Fibroblast of skin of right biceps (primary cell): Measurements from ENCODE around the gene MARCHF11.
A peak's percentile ranks its signal among the peaks of the same experiment; 100 is the strongest.

Source experiments
- DNase-seq: peaks from one replicate; pipeline ENCODE4 v3.0.0-alpha.2; 2013

MARCHF11 gene, protein sequence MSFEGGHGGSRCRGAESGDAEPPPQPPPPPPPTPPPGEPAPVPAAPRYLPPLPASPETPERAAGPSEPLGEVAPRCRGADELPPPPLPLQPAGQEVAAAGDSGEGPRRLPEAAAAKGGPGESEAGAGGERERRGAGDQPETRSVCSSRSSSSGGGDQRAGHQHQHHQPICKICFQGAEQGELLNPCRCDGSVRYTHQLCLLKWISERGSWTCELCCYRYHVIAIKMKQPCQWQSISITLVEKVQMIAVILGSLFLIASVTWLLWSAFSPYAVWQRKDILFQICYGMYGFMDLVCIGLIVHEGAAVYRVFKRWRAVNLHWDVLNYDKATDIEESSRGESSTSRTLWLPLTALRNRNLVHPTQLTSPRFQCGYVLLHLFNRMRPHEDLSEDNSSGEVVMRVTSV

GRCh38 chr5:16179511-16179935 is at the start of gene MARCHF11:
Gene MARCHF11, minus strand, starts transcription at chr5:16179791. Its CDS starts 216 bp downstream, at chr5:16179575.
- no peak for DNase-seq

GRCh38 chr5:16225927-16226326 is 46.3 kb upstream of the MARCHF11 start:
- no peak for DNase-seq

DNA sequence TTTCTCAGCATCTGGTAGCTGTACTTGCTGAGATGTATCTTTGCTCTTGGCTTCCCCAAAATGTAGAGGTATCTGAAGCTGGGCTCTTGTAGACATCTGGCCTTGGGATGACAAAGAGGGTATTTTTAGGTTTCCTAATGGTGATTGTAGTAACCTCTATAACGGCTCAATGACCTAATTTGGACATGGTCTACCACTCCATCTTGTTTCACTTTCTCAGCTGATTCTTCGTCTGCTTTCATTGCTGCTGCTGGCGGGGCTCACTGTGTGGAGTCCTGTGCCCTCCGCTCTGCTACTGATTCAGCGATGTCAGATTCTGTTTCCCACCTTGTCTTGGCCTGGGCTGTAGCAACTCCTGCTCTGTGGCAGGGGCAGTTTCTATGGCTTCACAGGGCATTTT is 12.7 kb upstream of the MARCHF11 start:
- DNase-seq = no peak

GRCh38 chr5:16180789-16181082 is 1.1 kb upstream of the MARCHF11 start:
- no peak for DNase-seq

- DNase-seq = no peak
Observed at GRCh38 chr5:16179936-16180788, 571 bp upstream of the MARCHF11 start.

GRCh38 chr5:16178745-16179372 is 732 bp downstream of the MARCHF11 start:
- DNase-seq = peak; percentile 64

DNA sequence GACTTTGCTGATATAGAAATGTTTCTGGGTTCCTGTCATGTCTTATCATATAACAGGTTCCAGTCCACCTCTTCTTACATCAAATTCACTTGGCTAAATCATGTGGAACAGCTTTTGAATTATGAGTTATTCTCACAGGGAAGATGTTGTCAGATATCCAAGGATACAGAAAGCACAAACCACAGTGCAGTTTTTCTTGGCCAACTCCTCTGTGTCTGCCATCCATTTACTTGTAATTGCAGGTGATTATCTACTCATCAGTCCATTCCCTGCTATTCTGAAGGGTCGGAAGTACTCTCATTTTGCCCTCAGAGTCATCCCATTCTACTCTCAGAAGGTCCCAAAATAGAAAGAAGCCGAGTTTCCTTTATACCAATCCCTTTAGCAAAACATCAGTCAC is 10.0 kb downstream of the MARCHF11 start:
- DNase-seq = no peak

DNA sequence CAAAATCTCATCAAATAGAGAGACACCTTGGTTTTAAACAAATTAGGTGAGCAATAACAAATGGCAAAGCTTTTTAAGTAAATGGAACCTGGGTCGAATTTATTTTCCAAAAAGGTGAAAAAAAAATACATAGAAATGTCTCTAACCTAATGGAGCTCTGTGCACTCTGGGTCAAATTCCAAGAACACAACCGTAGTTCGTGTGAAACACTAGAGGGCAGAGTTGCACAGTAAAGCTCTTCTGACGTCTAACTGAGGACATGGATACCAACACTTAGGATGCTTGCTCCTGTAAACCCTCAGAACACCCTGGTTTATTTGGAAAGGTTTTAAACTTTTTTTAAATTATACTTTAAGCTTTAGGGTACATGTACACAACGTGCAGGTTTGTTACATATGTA is 18.9 kb downstream of the MARCHF11 start:
- DNase-seq = peak; percentile 44

DNA sequence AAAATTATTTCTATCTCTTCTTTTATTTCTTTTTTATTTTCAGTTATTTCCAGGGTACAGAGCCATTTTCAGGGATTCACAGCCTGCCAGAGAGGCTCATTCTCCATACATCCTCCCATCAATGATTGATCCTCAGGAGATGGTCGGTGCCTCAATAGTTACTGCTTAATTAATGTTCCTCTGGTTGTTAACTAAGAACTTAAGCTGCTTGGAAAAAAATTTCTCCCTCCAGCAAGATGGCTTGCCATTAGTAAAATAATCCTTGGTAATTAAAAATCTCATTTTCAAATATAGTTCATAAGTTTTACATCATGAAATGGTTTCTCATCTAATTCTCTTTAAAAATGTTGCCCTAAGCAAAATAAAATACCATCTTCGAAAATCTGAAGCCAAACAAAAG is 20.0 kb downstream of the MARCHF11 start:
- DNase-seq = no peak

DNA sequence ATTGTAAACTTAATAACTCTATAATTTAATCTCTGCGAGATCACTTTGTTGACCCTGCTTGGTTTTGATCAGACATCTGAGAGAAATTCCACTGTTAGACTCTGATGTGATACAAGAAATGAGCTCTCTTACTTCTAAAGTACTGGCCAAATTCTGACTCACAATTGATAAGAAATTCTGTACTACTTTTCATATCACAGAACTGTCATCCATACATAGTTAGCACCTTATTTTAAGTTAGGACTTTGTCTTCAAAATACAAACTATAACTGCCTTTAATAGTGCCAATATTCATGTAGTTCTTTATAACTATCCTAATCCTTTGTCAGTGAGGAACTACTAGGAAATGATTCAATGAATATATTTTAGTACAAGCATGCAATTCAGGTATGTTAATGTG is 23.4 kb downstream of the MARCHF11 start:
- no peak for DNase-seq

DNA sequence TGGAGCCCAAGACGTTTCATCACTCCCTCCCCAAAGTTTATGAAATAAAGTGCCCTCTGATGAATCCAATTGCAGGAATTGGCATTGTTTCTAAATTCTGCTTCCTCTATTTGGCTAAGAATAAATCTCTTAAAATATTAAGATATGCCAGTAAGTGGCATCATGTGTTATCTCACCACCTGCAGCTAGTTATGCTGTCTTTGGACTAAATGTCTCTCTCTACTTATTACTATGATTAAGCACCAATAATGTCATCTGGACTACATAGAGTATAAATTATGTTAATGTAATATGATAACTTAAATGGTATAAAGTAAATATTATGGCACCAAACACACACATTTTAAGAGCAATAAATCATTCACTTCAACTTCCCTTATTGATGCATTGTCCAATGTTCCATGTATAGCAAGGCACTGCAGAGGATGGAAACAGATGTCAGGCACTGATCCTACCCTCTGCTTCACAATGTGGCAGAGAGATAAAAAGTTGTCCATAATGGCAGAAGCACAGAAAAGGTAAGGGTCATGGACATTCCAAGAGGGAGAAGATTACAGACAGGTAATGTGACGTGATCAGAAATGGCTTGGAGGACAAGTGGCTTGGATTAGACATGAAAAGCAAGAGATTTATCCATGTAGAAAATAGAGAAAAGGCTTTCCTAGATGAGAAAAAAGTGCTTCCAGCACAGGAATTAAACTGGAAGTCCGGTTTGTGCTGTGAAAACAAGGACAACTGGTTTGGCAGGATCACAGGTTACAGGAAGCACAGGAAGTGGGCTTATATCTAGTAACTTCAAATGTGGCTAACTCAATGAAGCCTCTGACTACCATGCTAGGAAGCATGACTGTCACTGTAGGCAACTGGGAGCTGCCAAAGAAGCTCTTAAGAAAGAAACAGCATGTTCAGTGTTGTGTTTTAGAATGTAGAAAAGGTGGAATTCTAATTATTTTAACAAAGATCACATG is 26.7 kb downstream of the MARCHF11 start:
- DNase-seq = no peak

DNA sequence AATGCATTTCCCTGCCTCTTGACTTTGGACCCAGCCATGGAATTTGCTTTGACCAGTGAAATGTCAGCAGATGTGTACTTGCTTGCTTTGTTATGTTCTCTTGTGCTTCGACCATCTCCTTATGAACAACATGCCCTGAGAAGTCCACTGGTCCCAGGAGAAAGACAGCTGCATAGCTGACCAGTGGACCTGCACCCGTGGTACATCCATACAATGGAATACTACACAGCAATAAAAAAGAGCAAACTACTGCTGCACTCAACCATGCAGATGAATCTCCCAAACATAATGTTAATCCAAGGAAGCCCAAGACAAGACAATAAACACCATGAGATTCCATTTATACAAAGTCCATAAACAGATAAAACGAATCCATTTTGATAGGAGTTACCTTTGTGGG is 30.0 kb downstream of the MARCHF11 start:
- DNase-seq = no peak

GRCh38 chr5:16147179-16147900 is 32.3 kb downstream of the MARCHF11 start:
- DNase-seq = no peak

GRCh38 chr5:16144416-16144815 is 35.2 kb downstream of the MARCHF11 start:
- peak; percentile 5 for DNase-seq

DNA sequence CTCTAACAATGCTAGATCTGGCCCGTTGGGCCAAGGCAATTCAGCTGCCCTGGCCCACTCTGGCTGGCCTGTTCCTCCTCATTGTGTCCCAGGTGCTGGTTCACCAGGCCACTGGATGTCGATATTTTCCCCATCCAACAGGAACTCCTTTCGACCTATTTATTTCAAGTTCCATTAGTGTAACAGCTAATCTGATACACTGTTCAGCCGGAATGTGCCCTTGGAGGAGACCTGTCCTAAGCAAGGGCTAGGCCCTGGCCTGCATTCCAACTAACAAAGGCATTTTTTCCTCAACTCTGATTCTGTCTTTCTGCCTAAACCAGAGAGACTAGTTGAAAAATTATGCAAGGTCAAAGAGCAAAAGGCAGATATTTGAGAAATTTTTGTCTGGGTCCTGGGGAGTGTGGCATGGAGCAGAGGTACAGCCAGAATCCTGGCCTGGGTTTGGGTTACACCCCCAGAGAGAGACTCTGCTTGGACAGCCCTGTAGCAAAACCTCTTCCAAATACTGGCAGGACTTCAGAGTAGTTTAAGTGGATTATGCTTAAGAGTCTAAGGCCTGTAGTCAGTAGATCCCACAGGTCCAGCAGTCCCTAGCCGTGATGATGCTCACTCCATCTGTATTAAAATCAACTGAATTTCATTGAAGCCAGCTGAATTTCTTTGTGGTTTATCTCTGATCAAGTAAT is 36.1 kb downstream of the MARCHF11 start:
- no peak for DNase-seq

- peak; percentile 3 for DNase-seq
Observed at GRCh38 chr5:16140944-16141343, 38.6 kb downstream of the MARCHF11 start.

GRCh38 chr5:16140417-16140816 is 39.2 kb downstream of the MARCHF11 start:
- peak; percentile 8 for DNase-seq

DNA sequence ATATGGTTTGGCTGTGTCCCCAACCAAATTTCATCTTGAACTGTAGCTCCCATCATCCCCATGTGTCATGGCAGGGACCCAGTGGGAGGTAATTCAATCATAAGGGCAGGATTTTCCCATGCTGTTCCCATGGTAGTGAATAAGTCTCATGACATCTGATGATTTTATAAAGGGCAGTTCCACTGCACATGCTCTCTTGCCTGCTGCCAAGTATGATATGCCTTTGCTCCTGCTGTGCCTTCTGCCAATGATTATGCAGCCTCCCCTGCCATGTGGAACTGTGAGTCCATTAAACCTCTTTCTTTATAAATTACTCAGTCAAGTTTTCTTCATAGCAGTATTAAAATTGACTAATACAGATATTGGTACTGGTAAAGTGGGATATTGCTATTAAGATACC is 42.4 kb downstream of the MARCHF11 start:
- no peak for DNase-seq

GRCh38 chr5:16135506-16135905 is 44.1 kb downstream of the MARCHF11 start:
- DNase-seq = no peak

DNA sequence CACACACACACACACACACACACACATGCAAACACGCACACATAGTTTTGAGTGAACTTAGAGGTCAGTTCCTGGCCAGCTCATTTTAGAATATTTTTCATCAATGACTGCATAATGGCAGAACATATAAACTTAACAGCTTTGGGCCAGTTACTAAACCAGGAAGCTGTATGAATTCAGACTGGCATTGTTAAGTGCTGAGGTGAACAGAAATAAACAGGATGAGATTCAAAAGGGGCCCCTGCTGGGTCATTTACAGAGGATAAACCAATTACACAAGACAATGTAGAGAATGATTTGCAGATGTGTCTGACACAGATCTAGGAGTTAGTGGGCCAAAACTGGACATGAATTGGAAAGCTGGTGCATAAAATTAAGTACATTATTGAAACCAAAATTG is 44.6 kb downstream of the MARCHF11 start:
- DNase-seq = no peak

DNA sequence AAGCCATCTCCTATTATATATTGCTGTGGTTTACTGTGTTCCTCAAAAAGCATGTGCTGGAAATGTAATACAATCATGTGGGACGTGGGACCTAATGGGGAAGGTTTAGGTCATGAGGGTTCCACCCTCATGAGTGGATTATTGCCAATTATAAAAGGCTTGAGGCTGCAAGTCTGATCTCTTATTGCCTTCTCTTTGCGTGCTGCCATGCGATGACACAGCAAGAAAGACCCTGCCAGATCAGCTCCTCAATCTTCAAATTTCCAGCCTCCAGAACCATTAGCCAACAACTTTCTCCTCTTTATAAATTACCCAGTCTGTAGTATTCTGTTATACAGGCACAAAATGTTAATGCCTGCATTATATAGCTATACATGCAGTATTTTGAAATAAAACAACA is 45.4 kb downstream of the MARCHF11 start:
- DNase-seq = no peak
